Lower lobe of right lung (tissue), 2 donors: Measurements from ENCODE around the gene PDZD2. TPM values are rescaled to one million over a fixed set of nuclear protein-coding genes. Genes with fewer than 3 reads are reported as not detected.
"Not testable (repeated sequence)": the region's sequence is repeated elsewhere in the genome, so short reads cannot be mapped to it uniquely, and the experiment has no call there.

ENCODE experiments used
- ATAC-seq, 2 donors: fragments of 200-7000 bp; cut with Tn5 transposase; one replicate each; pipeline ENCODE4 v1.9.1; 2020 to 2022; ENCODE audit warnings: mild to moderate bottlenecking in 2 of 2, moderate library complexity in 2 of 2
- DNase-seq: peaks from one replicate; pipeline ENCODE4 v3.0.0-alpha.2; 2020
- H3K27ac ChIP-seq: fragments of 200-600 bp; one replicate; pipeline ENCODE4 v1.8.0; 2022
- H3K27me3 ChIP-seq: fragments of 200-600 bp; one replicate; pipeline ENCODE4 v1.8.0; 2022; ENCODE audit warnings: low read depth
- H3K36me3 ChIP-seq: fragments of 200-600 bp; one replicate; pipeline ENCODE4 v1.8.0; 2022; ENCODE audit warnings: mild to moderate bottlenecking
- H3K4me1 ChIP-seq: fragments of 200-600 bp; one replicate; pipeline ENCODE4 v1.8.0; 2022
- H3K4me3 ChIP-seq: fragments of 200-600 bp; one replicate; pipeline ENCODE4 v1.8.0; 2022; ENCODE audit warnings: mild to moderate bottlenecking
- H3K9me3 ChIP-seq: fragments of 200-600 bp; one replicate; pipeline ENCODE4 v1.8.0; 2022
- CTCF ChIP-seq: fragments of 200-600 bp; IDR thresholded peaks from one replicate; pipeline ENCODE4 v1.8.0; 2022; ENCODE audit warnings: antibody characterized with exemption, mild to moderate bottlenecking
- intact Hi-C: fragments of 100-400 bp; cut with DNase I; formaldehyde crosslinking; loops from one replicate; pipeline ENCODE4 v1.11.0; 2022
- total RNA-seq: library from RNA; stranded (reverse); fragmentation: NEBNext Ultra II Directional; extraction: Animal tissue kit (Norgen Biotek cat#: 25700); gene quantifications from one replicate; pipeline ENCODE4 v1.2.1, GENCODE V29; 2021
- donor health status: DM: no; HTN: yes; CAD: no; lungs with severe emphysema.

Gene PDZD2
- total RNA-seq, 1 donor from 2014 or later = 67.8 TPM

GRCh38 chr5:32014096-32014745 is 375.3 kb downstream of the PDZD2 start:
- no peak for DNase-seq
- H3K9me3 ChIP-seq = no peaks in the 10 kb centered on the region

GRCh38 chr5:32015262-32015661 is 376.3 kb downstream of the PDZD2 start:
- intact Hi-C loops, H3K27me3 ChIP-seq, H3K9me3 ChIP-seq, H3K27ac ChIP-seq, ATAC-seq, DNase-seq, H3K4me3 ChIP-seq: not testable (repeated sequence)
- peaks cover 27% of the 10 kb centered on the region for H3K4me1 ChIP-seq
- H3K36me3 ChIP-seq = peaks cover 12% of the 10 kb centered on the region

More at GRCh38 chr5:32014096-32014745, 375.3 kb downstream of the PDZD2 start:
- Histone ChIP-seq H3K27ac (no peak overlapping the region), H3K36me3 (peaks cover 12% of the 10 kb centered on the region), H3K27me3 (no peaks in the 10 kb centered on the region), H3K4me3 (no peak overlapping the region), H3K4me1 (peaks cover 27% of the 10 kb centered on the region)
- no peak for ATAC-seq
- intact Hi-C loops = no loop called here
- no peak for TF ChIP-seq CTCF

GRCh38 chr5:32017692-32018367 is 378.9 kb downstream of the PDZD2 start:
- no peak for DNase-seq
- Histone ChIP-seq H3K27ac (peak overlapping the region; percentile 56), H3K36me3 (peaks cover 3% of the 10 kb centered on the region), H3K4me1 (peaks cover 27% of the 10 kb centered on the region), H3K4me3 (no peak overlapping the region), H3K27me3 (no peaks in the 10 kb centered on the region), H3K9me3 (no peaks in the 10 kb centered on the region)
- peak; percentile 67 to 68 for ATAC-seq
- intact Hi-C loops = no loop called here
- no peak for TF ChIP-seq CTCF

GRCh38 chr5:32018476-32019436 is 379.8 kb downstream of the PDZD2 start:
- H3K9me3 ChIP-seq = no peaks in the 10 kb centered on the region
- no peak for TF ChIP-seq CTCF
- peaks cover 27% of the 10 kb centered on the region for H3K4me1 ChIP-seq
- H3K36me3 ChIP-seq = peaks cover 3% of the 10 kb centered on the region
- H3K27ac ChIP-seq = peak overlapping the region; percentile 56
- intact Hi-C loops = no loop called here
- no peak overlapping the region for H3K4me3 ChIP-seq
- DNase-seq (no peak), ATAC-seq (peak; percentile 27 to 57)
- H3K27me3 ChIP-seq = no peaks in the 10 kb centered on the region

- Histone ChIP-seq H3K27ac (peak overlapping the region; percentile 74), H3K27me3 (no peaks in the 10 kb centered on the region), H3K9me3 (no peaks in the 10 kb centered on the region), H3K4me3 (peak overlapping the region; percentile 40), H3K4me1 (peaks cover 27% of the 10 kb centered on the region), H3K36me3 (no peaks in the 10 kb centered on the region)
- no peak for DNase-seq
- ATAC-seq = no peak
- intact Hi-C loops = no loop called here
- TF ChIP-seq CTCF = no peak
These were observed 381.3 kb downstream of the PDZD2 start for GRCh38 chr5:32020271-32020670.
